Head of caudate nucleus (tissue), 42 donors: ENCODE measurements around the gene RSBN1L.
"Not testable (repeated sequence)": the region's sequence is repeated elsewhere in the genome, so short reads cannot be mapped to it uniquely, and the experiment has no call there.

ENCODE experiments used
- DNase-seq, 42 donors: peaks; one replicate each; pipeline versions ENCODE4 v3.0.0 to v3.0.0-alpha.2; 2020 to 2021; ENCODE audit warnings: mixed read lengths in 7 of 42
- intact Hi-C: fragments of 100-400 bp; cut with DNase I; formaldehyde crosslinking; loops from one replicate; pipeline ENCODE4 v1.15.0; 2022

Gene RSBN1L

GRCh38 chr7:77752016-77752415, 55.8 kb downstream of the RSBN1L start:
- intact Hi-C loops, result loop anchor here (10.0 kb wide), 1 partner anchor 57 kb away; the partner anchor contains the start of gene RSBN1L
- peak in 1 of 42 donors; percentile 9 for DNase-seq

DNA sequence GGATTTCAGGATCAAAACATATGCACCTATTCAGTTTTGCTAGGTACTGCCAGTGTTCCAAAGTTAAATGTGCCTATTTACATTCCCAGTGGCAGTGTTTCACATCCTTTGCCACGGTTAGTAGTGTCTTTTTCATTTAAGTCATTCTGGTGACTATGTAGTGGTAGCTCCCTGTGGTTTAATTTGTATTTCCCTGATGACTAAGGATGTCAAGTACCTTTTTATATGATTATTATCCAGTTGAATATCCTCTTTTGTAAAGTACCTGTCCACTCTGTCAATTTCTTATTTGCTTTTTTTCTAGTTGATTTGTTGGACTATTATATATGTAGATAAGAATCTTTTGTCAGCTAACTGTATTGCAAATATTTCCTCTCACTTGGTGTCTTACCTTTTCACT, 56.9 kb downstream of the RSBN1L start:
- intact Hi-C loops, result loop anchor here (10.0 kb wide), 1 partner anchor 58 kb away; the partner anchor contains the start of gene RSBN1L

DNA sequence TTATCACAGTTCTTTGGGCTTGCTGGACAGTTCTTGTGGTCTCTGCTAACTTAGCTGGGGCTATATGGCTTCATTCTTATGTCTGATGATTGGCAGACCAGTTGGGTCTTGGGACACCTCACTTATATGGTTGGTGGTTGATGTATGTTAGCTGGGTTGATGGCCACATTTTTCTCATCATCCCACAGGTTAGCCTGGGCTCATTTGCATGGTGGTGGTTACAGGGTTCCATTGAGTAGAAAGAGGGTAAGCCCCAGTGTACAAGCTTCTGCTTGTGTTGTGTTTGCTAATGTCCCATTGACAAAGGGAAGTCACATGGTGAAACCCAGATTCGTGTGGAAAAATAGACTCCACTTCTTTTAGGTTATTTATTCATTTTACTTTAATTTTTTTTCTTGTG, 61.3 kb downstream of the RSBN1L start:
- intact Hi-C loops, result loop anchor here (10.0 kb wide), 1 partner anchor 63 kb away; the partner anchor contains the start of gene RSBN1L
- DNase-seq, result no peak

More for the DNA sequence above, 56.9 kb downstream of the RSBN1L start:
- no peak for DNase-seq

DNA sequence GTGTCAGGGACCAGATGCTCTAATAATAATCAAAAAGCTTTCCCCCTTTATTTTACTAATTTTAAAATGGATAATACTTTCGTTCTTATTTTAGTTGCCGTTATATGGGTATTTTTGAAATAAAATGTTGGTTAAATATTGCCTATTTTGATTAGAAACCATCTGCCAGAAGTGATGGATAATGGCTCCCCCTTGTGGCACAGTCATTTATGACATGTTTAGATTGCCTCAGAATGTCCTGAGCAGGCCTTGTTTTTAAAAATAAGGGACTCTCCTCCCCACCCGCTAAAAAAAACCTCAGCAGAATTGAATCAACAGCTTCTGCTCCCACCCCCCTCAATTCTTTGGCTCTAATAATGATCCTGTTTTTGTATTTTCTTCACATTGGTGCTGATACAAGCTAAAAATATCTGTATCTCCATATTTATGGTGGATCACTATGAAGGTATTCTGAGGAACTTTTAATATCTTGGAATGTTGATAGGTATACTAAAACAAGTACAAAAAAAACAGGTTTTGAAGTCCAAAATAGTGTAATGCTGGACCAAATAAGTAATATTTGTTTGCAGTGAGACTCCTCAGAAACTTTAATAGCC, 63.1 kb downstream of the RSBN1L start:
- peak in 35 of 42 donors; percentile 31 to 93 (median 68) for DNase-seq
- intact Hi-C loops, result loop anchor here (2.0 to 10.0 kb wide), 2 partner anchors 65 to 109 kb away; partner anchors contain the start of gene RSBN1L

- intact Hi-C loops, result no loop called here
- no peak for DNase-seq
Observed at GRCh38 chr7:77760809-77761453, 64.7 kb downstream of the RSBN1L start.

DNA sequence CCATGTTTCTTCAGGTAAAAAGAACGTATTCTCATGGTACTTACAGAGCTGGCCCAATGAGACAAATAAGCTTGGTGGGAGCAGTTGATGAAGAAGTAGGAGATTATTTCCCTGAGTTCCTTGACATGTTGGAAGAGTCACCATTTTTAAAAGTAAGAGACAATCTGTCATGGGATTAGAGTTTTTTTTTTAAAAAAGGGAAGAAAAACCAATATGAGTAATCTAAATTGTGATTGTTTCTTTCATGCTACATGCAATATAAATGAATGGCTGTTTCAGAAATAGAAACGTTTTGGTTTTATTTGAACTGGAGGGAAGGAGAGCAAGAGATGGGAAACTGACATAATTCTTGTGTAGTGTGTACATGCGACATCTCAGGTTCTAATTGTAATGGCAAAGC, 69.2 kb downstream of the RSBN1L start:
- intact Hi-C loops, result no loop called here
- no peak for DNase-seq

- no peak for DNase-seq
- intact Hi-C loops, result no loop called here
Observed at GRCh38 chr7:77765906-77766800, 69.9 kb downstream of the RSBN1L start.

DNA sequence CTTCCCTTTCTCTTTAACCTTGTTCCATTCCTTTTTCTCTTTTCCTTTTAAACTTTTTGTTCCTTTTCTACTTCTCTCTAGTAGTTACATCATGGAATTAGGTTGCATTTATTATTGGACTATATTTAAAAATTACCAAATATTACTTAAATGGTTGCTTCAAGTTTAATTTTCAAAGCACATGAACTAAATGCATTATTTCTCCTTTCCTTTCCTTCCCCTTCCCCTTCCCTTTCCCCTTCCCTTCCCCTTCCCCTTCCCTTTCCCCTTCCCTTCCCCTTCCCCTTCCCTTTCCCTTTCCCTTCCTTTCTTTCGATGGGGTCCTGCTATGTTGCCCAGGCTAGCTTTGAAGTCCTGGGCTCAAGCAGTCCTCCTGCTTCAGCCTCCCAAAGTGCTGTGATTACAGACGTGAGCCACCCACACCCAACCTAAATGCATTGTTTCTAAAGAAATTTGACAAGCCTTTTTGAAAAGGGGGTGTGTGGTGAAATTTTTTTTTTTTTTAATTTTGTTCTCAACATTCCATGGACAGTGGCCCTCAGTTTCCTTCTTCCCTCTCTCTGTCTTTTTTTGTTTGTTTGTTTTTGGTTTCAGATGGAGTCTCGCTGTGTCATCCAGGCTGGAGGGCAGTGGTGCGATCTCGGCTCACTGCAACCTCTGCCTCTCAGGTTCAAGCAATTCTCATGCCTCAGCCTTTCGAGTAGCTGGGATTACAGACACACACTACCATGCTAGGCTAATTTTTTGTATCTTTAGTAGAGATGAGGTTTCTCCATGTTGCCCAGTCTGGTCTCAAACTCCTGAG, 70.7 kb downstream of the RSBN1L start:
- no peak for DNase-seq
- intact Hi-C loops, result no loop called here

- intact Hi-C loops, result no loop called here
- no peak for DNase-seq
Observed at GRCh38 chr7:77770316-77770715, 74.1 kb downstream of the RSBN1L start.

GRCh38 chr7:77771901-77772300, 75.6 kb downstream of the RSBN1L start:
- intact Hi-C loops, result no loop called here
- no peak for DNase-seq

- DNase-seq, result no peak
- intact Hi-C loops, result no loop called here
Observed at GRCh38 chr7:77778535-77778934, 82.3 kb downstream of the RSBN1L start.

- intact Hi-C loops, result no loop called here
- no peak for DNase-seq
Observed at GRCh38 chr7:77782383-77782782, 86.1 kb downstream of the RSBN1L start.

DNA sequence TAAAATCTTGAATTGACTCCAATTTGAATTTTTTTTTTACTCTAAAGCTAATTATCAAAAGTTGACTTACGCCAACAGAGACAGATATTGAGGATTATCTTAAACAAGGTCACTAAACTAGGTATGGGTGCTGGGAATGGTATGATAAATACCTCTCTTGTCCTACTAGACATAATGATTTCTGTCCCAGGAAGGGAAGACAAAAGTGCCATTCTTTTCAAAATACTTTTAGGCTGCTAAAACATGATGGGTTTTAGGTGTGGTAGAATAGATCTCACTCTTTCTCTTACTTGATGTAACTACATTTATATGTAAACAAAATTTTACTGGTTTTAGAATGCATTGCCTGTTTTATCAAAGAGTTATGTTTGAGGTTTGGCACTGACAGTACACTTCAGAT, 86.9 kb downstream of the RSBN1L start:
- intact Hi-C loops, result no loop called here
- DNase-seq, result no peak

DNA sequence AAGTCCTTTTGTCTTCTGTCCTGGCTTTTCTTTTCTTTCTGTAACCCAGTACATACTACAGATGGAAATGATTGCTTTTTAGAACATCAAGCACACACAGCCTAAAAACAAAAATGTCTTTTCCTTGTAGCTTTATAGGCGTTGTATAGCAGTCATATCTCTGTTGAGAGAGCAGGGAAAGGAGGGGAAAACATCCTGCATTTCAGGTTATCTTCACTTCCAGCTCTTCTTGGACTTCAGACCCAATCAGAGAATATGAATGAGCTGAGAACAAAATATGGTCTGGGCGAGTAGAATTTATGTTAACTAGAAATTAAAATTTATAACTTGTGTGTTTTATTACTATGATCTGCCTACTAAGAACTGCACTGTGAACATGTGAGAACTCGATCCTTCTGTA, 87.3 kb downstream of the RSBN1L start:
- intact Hi-C loops, result no loop called here
- no peak for DNase-seq

- intact Hi-C loops, result not testable (repeated sequence)
Observed at GRCh38 chr7:77784426-77784825, 88.2 kb downstream of the RSBN1L start.

DNA sequence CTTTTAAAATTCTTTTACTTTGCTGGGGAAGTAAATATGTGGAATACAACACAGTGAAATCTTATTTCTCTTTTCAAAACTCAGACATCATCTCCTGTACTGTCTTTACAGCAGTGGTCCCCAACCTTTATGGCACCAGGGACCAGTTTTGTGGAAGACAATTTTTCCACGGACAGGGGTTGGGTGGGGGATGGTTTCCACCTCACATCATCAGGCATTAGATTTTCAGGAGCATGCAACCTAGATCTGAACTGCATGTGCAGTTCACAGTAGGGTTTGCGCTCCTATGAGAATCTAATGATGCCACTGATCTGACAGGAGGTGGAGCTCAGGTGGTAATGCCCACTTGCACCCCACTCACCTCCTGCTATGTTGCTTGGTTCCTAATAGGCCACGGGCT, 89.8 kb downstream of the RSBN1L start:
- DNase-seq, result no peak
- intact Hi-C loops, result no loop called here

More at GRCh38 chr7:77784426-77784825, 88.2 kb downstream of the RSBN1L start:
- not testable (repeated sequence) for DNase-seq

GRCh38 chr7:77786741-77787140, 90.5 kb downstream of the RSBN1L start:
- DNase-seq, result no peak
- intact Hi-C loops, result no loop called here

DNA sequence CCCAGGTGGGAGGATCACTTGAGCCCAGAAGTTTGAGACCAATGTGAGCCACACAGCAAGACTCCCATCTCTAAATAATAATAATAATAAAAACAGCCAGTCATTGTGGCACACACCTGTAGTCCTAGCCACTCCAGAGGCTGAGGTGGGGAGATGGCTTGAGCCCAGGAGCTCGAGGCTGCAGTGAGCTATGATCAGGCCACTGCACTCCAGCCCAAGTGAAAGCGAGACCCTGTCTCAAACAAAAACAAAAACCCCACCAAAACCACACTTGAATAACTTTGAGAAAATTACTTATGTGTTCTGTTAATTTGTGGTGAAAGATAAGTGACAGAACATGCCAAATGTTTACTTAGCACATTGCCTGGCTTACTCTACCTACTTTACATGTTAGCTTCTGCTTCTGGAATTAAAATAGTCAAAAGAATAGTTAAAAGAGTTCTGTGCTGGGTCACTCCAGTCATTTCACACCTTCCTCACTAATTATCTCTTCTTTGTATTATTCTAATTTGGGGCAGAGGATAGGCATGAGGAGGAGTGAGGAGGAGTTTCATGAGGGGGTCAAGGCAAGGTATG, 92.2 kb downstream of the RSBN1L start:
- DNase-seq, result no peak
- intact Hi-C loops, result no loop called here

DNA sequence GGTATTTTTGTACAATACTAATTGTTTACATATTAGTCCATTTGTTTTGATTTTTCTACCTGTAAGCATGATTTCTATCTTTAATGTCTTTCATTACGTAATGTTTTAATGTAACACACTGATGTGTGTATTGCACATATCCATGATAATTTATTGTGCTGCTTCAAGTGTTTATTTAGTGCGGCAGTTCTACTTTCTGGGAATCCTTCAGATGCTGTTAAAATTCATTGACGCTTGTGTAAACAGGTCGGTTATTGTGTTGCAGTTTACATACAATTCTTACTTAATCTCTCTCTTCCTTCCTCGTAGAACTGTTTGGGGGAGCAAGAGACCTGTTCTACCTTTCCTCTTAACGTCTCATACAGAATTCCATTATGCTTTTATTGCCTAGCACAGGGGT, 95.1 kb downstream of the RSBN1L start:
- intact Hi-C loops, result no loop called here
- no peak for DNase-seq
